GM18519 (cell line): ENCODE measurements around the gene C21orf58.

Experiments
- ATAC-seq: cut with Tn5 transposase; IDR thresholded peaks from one replicate; pipeline ENCODE4 v1.9.1; 2021; ENCODE audit warnings: mild to moderate bottlenecking, moderate library complexity; ENCODE audit not compliant: unreplicated experiment, low FRiP score

C21orf58 gene

DNA sequence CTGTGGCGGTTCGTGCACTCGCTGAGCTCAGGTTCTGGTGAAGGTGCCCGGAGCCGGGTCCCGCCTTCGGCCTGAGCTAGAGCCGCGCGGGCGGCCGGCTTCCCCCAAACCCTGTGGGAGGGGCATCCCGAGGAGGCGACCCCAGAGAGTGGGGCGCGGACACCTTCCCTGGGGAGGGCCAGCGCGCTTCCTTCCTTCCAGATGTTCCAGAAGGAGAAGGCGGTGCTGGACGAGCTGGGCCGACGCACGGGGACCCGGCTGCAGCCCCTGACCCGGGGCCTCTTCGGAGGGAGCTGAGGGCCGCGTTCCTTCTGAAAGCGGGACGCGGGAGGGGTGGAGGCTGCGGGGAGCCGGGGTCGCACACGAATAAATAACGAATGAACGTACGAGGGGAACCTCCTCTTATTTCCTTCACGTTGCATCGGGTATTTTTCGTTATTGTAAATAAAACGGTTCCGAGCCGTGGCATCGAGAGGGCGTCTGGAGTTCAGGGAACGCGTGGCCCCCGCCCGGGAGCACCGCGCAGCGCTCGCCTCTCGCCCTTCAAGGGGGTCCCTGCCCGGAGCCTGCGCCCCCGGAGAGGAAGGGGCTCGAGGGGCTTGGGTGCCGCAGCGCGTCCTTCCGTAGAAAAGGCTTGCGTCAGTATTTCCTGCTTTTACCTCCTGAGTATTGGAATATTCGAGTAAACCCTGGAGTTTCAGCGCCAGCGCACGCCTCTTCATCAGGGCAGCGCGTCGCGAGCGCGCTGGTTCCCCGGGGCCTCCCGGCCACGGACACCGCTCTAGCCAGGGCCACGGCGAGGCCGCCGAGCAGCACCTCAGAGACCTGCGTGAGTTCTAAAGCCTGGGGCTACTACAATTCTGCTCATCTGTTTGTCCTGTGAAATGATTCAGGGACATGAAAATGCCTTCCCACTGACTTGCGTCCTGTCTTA is 26.1 kb downstream of the C21orf58 start:
- ATAC-seq = no peak

DNA sequence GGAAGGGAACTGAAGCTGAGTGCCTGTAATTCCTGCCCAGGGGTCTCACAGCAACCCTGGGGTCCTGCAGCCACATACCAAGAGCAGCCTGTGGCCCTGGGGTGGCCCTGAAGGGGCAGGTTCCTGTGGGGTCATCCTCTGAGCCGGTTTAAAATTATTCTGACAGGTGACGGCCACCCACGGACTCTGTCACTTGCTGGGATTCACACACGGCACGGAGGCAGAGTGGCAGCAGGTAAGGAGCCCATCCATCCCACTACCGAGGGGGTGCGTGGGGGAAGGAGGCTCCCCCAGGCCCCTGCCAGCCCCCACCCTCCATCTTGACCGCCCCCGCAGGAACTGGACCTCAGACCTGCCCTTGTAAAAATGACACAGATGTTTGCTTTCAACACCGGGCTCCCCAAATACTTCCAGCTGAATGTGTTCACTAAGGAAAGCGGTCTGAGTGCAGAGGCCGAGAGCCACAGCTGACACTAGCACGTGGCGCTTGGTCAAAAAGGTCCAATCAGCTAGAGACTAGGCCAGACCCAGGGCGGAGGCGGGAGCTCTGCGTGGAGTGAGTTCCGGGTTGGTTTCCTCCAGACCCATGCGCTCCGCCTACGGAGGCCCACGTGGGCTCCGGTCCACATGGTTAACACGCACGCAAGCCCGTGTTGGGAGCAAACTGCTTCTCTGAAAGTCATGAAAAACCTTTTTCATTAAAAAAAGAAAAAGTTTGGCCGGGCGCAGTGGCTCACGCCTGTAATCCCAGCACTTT is 27.5 kb downstream of the C21orf58 start:
- ATAC-seq = no peak

DNA sequence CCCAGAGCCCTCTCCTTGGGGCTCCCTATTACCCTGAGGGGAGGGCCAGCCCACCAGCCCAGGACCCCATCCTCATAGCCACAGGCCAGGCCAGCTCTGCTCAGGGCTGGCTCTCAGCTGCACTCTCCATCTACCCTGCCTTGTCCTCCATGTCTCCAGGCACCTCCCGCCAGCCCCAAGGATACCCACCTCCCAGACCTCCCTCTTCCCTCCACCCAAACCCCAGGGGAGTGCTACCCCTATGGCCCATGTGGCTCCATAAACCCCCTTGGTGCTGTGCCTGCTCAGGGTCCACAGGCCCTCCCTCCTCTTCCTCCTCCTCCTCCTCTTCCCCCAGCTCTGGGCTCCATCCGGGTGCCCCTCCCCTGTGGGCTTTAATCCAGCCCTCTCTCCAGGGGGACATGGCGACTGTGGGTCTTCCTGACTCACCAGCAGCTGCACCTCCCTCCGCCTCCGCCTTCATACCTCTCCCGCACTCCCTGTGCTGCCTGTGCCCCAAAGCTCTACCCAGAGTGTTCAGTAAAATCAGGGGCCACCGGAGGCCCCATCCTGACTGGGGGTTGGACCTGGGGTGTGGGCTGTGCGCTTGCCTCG is 28.4 kb downstream of the C21orf58 start:
- ATAC-seq = no peak

DNA sequence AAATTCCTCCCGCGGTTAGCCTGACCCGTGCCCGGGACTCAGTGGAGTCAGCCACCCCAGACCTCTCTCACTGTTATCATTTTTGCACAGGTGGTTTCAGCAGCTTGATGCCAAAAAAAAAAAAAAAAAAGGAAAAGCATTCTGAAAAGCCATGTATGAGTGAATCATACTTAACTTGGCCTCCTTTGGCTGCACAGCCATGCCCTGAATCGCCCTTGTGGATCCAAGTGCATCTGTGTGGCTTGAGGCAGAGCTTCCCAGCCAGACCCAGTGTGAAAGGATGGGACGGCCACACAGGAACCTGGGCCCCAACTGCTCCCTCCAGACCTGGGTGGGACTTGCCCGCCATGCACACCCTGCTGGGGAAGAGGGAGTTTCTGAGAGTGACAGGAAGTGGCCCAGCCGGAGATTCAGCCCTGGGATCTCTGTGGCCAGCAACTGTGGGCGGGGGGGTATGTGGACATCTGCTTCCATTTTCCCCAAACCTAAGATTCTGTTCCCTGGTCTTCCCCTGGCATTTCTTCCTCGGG is 29.0 kb downstream of the C21orf58 start:
- no peak for ATAC-seq

DNA sequence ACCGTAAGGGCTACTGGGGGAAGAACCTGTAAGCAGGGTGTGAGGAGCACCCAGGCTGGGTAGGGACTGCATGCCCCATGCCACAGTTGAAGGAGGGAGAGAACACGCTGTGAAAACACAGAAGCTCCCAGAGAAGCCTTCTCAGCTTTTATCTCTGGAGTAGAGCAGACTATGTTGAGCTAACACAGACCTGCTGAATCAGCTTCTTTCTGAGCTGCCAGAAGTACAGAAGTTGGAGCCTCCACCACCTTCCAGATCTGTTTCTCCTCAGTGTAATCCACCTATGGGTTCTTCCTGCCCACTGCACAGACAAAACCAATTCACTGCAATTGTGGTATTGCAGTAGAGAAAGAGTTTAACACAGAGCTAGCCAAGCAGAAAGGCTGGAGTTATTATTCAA is 32.1 kb downstream of the C21orf58 start:
- ATAC-seq = no peak

DNA sequence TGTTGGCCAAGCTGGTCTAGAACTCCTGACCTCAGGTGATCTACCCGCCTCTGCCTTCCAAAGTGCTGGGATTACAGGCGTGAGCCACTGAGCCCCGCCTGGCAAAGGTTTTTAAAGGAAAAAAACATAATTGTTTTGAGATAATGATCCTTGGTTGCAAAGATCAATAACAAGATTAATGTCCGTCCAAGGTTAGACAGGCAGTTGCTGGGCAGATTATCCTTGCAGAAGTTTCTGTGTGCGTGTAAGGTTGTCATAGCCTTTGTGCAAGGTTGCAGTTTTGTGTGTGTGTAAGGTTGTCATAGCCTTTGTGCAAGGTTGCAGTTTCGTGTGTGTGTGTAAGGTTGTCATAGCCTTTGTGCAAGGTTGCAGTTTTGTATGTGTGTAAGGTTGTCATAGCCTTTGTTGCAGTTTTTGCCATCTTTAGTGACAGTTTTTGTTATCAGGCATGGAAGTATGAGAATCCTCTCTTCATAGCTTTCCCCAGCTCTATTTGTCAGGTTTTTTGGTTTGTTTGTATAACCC is 34.0 kb downstream of the C21orf58 start:
- no peak for ATAC-seq

DNA sequence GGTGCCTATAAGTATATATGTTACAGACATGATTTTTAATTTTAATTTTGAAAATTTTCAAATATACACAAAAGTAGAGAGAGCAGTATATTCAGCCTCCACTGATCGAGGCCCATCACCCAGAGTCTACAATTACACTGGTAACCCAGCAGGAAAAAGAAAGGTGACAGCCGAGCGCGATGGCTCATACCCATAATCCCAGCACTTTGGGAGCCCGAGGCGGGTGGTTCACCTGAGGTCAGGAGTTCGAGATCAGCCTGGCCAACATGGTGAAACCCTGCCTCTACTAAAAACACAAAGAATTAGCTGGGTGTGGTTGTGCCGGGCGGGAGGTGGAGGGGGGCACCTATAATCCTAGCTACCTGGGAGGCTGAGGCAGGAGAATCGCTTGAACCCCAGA is 36.1 kb downstream of the C21orf58 start:
- ATAC-seq = no peak

DNA sequence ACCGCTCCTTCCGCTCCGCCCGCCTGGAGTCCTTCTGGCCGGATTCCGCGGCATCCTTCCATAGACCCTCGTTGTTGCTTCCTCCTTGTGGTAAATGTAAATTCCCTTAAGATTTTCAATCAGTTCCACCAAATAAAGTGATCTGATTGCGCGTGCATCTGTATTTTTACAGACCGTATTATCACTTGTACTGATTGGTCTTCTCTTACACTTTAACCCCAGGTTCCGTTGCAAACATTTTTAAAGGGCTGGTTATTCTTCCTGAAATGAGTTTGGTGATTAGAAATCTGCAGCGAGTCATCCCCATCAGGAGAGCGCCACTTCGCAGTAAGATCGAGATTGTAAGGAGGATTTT is 37.0 kb downstream of the C21orf58 start:
- ATAC-seq = no peak

DNA sequence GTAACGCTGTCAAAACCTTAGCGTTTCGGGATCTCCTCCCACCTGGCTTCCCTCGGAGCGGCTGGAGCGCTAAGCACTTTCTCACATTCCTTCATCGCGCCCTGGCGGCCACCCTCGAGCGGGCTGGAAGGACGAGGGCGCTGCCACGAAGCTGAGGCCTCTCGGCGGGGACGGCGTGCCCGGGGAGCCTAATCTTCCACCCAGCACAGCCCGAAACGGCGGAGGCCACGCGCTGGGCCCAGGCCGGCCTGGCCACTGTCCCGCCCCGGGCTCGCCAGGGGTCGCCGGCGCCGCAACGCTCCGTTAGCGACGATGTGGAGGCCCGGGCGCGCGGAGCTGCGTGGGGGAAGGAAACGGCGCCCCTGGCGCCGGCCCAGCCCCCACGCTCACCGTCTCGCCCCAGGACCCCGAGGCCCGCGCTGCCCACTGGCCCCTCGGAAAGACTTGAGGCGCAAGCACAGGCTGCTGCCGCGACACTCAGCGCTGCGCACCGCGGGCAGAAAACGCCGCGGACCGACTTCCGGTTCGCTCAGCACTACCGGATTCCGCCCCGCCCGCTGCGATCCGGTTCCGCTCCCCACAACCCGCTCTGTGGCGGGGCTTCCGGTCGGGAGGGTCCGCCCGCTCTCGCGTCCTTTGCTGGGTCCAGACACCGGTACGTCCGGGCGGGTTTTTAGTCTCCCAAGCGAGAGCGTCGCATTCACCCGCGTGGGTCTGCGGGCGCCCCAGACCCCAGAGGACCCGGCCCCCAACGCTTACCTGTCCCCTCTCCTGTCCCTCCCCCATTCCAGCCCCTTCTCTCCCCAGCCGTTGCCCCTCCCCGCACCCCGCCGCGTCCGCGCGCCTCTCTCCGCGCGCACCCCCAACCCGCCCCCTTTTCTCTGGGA is 37.7 kb downstream of the C21orf58 start, which contains the start of gene YBEY:
YBEY (plus strand) TSS at position 582 of the 887 bp plus-strand sequence. CDS start 572 bp downstream, outside the sequence.
- peak; percentile 69 for ATAC-seq

DNA sequence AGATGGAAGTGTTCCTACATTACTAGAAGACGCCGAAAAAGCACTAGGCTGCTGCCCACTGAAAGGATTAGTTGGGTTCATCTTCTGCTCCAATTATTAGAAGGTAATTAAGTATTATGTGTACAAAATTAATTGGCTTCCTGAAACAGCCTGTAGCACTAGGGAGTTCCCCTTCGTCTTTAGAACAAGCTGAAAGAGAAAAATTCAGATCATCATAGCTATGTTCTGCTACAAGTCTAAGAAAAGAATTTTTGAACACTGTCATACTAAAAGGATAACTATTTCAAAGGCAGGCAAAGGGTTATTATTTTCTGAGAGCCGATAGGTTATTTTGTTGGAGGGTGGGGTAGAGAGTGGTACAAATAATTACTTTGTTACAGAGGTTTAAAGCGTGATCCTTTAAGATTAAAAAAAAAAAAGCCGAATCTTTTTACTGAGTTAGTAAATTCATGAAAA is 38.4 kb downstream of the C21orf58 start, which contains the start of gene MCM3AP:
MCM3AP (minus strand) TSS at position 406 of the 456 bp plus-strand sequence; CDS start at position 81, 325 bp downstream.
- ATAC-seq = no peak

DNA sequence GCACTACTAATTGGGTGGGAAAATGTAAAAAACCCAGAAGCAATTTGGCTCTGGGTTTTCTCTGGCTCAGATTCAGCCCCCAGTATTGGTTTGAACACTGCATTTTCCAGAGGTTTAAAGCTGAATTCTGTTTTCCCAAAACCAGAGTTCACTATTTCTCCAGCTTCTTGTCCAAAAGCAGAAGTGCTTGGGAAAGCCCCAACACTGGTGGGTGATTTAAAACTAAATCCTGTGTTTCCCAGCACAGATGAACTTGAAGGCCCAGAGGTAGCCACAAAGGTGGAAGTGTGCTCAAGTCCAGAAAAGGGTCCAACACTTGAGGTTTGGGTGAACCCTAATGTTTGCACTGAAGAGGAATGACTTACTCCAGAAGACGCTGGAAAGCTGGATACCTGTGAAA is 38.9 kb downstream of the C21orf58 start:
- no peak for ATAC-seq

DNA sequence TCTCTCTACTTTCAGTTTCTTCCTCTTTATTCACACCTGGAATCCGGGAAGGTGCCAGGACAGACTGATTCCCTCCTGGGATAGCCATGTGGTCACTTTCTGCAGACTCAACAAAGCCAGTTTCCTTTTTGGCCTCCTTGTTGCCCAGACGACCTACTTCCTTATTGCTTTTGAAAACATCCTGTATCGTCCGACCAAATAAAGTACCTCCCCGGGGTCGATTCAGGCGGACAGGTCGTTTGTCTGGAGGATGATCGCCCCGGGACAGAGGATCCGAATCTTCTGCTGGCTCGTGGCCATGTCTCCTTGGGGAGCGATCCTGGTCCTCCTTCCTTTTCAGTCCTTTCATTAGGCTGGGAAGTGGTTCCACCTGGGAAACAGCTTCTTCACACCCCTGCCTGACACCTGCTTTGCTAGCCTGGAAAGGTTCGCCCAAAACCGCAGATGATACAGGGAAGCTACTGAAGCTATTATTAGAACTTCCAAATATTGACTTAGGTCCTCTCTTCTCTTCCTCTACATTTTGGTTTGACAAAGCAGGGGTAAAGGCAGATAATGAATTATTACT is 39.5 kb downstream of the C21orf58 start:
- no peak for ATAC-seq

DNA sequence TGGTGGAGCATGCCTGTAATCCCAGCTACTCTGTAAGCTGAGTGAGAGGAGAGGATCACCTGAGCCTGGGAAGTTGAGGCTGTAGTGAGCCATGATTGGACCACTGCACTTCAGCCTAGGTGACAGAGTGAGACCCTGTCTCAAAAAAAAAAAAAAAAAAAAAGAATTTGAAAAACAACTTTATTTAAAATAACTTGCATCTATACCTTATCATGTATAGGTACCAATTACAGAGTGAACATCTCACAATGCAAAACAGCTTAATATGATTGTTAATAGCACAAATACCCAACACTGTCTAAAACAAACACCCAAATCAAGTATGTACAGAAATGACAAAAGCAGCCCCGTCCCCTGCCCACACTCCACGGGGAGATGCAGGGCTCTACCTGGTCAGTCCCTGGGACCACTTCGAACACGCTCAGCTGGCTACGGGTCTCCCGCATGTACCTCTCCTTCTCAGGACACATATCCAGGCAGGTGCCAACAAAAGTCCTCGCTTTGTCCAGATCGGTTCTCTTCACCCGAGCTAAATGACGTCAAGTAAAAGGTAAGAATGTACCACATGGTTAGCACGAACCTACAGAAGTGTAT is 48.8 kb downstream of the C21orf58 start:
- ATAC-seq = no peak

DNA sequence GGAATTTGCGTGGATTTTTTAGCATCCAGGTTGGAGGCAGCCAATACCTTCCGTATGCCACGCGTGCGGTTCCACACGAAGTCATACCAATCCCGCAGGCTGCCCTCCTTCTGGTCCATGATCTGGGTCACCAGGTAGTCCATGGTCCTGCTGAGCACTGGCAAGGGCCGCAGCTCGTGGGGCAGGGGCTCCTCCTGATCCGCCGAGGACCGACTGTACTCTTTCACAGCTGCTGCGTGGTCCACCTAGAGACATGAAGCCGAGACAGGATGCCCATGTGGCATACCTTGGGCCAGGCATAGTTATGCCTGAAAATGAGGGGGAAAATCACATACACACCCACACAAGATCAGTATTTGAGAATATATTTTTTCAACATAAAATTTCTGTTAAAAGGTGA is 50.3 kb downstream of the C21orf58 start:
- ATAC-seq = no peak

DNA sequence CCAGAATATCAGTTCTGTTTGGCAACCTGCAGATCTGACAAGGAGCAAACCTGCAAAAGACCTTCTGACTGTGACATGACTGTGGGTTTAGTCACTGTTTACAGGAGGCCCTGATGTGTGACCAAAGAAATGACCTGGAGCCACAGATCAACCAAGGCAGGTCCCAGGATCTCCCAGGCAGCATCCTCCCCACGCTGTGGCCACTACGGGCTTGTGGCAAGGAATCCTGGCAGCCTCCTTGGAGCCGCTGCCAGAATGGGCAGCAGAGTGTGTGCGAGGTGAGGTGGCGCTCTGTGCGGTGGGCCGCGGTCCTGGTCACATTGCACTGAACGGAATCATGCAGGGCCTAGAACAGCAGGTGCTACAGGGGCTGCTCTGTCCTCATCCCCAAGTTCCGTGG is 54.2 kb downstream of the C21orf58 start:
- ATAC-seq = no peak

DNA sequence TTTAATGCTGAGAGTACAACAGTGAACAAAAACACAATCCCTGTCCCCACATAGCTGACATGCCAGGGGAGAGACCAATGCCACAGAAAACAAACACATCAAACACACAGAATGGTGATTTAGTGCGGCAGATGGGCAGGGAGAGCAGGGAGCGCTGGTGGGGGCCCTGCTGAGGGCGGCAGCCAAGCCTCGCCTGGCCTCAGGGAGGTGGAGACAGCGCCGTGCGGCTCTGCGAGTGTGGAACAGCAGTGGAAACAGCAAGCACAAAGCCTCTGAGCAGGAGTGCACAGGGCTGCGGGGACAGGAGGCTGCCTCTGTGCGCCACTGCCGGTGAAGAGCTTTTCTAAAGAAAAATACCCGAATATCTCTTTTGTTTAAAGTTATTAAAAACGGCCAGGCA is 55.3 kb downstream of the C21orf58 start:
- ATAC-seq = no peak

DNA sequence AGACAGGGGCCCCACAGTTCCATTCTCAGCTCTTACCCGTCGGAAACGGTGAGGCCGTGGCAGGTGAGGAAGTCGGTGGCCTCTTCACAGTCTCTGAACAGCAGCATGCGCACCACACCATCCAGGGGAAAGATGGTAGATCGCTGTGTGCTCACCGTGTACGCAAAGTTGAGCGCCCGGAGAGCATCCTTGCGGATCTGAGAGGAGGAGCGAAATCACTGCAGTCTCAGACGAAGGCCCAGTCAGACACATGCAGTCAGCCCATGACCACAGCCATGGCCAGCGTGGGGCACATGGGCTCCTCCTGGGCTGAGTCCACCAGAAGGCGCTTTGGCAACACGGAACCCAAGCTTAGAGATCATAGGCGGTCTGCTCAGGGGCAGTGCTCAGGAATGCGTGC is 56.7 kb downstream of the C21orf58 start:
- no peak for ATAC-seq

DNA sequence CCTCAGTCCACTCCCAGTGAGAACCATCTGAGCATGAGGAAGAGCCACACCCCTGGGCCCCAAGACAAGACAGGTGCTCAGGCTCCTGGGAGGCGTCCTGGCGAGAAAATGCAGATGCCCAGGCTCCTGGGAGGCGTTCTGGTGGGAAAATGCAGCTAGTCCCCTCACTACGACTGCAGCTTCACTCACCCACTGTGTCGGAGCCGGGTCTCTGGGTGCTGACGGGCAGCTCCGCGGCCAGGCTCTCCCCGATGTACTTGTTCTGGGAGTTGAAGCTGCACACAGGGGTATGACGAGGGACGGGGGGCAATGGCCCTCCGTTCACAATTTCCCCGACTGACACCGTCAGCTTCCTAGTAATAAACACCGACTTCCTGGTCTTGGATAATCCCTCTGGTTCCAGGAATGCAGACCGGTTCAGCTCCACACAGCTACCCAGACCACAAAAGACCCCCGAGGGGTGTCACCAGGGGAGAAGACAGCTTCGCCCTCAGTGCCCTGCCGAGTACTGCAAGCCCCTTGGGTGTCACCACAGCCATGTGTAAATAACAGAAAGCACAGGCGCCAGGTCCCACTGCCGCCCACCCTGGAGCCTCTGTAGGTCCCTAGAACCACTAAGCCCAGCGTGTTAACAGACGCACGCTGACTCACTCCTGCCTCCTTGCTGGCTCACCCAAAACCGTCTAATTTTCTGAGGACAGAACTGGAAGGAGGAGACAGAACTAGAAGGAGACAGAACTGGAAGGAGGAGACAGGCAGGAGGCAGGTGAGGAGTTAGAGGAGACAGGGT is 57.7 kb downstream of the C21orf58 start:
- no peak for ATAC-seq
